A673 (cell line): ENCODE results near the gene BRD9.

ENCODE experiments used
- CTCF ChIP-seq: fragments of 300-800, 200-600 bp; sonication (generic); conservative IDR thresholded peaks from 2 replicates; pipeline ENCODE4 v1.5.1; 2017; ENCODE audit warnings: low read depth, mild to moderate bottlenecking, antibody characterized with exemption, low read length, moderate library complexity, mixed read lengths
- EZH2 ChIP-seq: fragments of 200-600 bp; sonication (generic); IDR thresholded peaks from 2 replicates; pipeline ENCODE4 v1.6.1; 2017; ENCODE audit warnings: borderline replicate concordance, low read depth, mild to moderate bottlenecking, mixed read lengths, antibody characterized with exemption, low read length; ENCODE audit not compliant: poor library complexity, severe bottlenecking

DNA sequence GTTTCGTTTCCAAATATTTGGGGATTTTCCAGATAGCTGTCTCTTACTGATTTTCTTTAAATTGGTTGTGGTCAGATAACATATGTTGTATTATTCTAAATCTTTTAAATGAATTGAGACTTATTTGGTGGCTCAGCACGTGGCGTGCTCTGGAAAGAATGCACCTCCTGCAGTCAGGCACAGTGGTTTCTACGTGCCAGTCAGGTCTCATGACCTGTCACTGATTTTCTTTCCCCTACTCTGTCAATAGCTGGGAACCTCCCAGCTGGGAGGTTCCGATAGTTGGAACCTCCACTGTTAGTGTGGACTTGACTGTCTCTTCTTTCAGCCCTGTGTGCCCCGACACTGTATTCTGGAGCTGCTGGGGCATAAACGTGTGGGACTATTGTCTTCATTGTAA is 27.7 kb upstream of the BRD9 start:
- no peak for TF ChIP-seq EZH2
- no peak for TF ChIP-seq CTCF
